GM21737 (cell line): ENCODE data around the gene RTN4R.

Experiments
- ATAC-seq: cut with Tn5 transposase; IDR thresholded peaks from one replicate; pipeline ENCODE4 v1.9.1; 2021; ENCODE audit warnings: mild to moderate bottlenecking, moderate library complexity; ENCODE audit not compliant: unreplicated experiment

The RTN4R gene

GRCh38 chr22:20231514-20232236 lies 36.4 kb downstream of the RTN4R start:
- ATAC-seq, result no peak

DNA sequence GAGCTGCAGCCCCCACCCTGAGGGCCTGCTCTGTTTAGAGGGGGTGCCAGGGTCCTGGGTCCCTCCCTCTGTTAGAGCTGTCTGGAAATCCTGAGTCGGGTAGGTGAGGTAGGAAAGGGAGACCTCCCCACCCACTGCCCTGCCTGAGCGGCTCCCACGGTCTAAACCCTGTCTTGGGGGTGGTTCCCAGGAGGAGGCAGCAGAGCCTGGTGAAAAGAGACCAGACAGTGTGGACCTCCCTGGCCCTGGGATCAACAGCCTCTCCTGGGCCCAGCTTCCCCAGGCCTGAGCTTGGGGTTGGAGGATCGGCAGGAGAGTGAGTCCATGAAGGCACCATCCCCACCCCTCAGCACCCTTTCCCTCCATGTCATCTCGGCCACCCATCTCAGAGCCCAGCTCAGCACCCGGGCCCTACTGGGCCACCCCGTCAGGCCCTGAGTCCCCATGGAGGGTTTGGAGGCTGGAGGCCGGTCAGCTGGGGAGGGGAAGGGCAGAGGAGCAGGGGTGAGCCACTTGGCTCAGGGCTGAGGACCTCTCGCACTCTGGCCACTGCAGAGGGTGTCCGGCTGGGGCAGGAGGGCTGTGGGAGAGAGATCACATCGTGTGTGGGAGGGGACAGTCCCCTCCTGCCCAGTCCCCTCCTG lies 37.2 kb downstream of the RTN4R start:
- no peak for ATAC-seq

DNA sequence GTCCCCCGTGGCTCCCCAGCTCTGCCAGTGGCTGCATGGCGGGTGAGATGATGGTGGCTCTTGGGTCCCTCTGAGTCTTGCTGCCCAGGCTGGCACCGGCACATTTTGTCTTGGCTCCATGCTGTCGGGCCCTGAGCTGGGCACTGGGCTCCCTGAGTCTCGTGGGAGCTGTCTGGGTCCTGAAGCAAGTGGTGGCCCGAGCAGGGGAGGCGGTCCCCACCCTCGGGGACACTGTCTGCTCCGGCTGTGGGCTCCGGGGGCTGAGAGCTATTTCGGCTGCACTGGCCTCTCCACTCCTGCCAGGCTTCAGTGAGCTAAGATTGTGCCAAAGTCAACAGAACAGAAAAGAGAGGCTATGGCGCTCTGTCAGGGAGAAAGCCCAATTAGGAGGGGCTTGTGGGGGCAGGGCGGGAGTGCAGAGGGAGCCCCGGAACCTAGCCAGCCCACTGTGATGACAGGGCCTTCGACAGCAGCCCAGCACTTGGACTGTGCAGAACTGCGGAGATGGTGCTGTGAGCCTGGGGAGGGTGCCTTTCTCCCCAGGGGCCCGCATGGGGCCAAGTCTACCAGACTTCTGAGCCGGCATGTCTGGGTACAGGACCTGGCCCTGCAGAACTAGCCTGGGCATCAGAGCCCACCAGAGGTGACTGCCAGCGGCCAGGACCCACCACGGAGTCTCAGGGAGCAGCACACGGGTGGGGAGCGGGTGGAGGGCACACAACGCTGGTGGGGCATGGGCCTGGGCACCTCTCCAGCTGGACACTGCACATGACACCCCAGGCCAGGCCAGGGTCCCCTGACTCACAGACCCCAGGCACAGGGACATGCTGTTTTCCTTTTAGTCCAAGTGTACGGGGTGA lies 38.0 kb downstream of the RTN4R start:
- ATAC-seq, result no peak

DNA sequence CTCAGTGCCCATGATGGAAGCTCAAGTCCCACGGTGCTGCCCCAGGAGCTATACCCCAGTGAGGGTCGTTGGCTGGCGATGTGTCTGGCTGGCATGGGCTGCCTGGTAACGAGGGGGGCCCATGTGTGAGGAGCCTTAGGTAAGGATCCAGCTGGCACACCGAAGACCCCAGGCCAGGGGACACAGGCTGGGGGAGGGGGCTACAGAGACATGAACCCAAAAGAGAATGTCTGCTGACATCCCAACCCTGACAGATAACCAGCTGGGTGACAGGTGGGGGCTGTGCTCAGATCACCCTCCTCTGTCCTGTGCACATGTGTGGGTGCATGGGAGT lies 39.2 kb downstream of the RTN4R start:
- no peak for ATAC-seq

GRCh38 chr22:20228055-20228938 lies 39.8 kb downstream of the RTN4R start:
- no peak for ATAC-seq

DNA sequence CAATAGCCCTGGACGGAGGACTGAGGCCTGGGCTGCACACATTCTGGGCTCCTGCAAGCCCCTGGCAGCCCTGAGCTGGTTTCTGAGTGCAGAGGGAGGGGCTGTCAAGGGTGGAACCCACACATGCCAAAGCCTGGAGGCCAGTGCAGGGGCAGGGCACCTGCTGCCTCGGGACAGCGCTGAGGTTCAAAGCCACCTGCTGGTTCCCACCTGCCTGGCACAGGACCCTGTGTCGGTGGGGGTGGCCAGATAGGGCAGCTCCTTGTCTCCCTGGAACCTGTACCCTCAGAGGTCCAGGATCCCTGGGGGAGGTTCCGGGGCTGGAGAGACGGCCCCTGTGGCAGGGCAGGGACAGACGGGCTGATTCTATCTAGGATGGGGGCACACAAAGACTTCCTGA lies 40.8 kb downstream of the RTN4R start:
- no peak for ATAC-seq

- ATAC-seq, result no peak
Observed at GRCh38 chr22:20226760-20227350, 41.3 kb downstream of the RTN4R start.

DNA sequence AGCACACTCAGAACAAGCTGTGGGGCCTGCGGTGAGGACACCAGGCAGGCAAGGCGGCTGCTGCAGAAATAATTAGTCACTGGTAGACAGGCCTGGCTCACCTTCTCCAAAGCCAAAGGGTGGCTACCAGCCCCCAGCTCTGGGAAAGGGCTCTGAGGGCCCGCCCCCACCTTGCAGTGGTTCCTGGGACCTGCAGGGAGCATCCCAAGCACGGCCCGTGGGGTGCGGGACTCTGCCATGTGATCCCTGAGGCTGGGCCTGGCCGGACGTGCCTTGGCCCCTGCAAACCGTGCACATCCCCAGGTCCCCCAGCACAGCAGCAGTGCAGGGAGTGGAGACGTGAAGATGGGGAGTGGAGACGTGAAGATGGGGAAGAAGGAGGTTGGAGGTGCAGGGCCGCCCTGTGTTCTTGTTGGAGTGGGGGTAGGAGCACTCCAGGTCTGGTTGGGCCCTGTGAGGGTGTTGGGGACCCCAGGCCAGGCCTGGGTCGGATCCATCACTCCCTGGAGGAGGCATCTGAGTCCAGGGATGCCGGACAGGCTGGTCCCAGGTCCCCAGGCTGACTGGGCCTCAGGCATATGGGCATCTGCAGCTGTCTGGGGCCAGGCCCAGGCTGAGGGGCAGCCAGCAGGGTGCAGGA lies 41.9 kb downstream of the RTN4R start:
- ATAC-seq, result no peak

DNA sequence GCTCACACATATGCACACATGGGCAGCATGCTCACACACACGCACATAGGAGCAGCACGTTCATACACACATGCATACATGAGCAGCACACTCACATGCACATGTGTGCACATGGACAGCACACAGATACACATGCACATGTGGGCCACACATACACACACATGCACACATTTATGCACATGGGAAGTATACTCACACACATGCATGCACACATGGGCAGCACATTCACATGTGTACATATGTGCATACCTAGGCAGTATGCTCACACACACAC lies 42.5 kb downstream of the RTN4R start:
- ATAC-seq, result no peak

GRCh38 chr22:20224917-20225692 lies 43.0 kb downstream of the RTN4R start:
- no peak for ATAC-seq

DNA sequence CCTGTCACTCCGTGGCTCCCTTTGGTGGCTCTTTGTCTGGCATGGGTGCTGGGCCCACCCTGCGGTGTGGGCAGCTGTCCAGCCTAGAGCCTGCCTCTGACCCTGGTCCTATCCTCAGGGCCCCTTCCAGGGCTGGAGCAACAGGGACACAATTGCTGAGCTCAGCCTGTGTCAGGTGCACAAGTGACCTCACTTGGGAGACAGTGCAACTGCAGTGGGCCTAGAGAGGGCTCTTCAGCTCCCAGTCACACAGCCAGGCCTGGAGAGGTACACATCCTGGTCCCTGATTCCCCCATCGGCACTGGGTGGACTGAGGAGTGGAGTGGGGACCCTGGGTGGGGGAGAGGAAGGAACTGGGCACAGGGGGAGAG lies 43.9 kb downstream of the RTN4R start:
- ATAC-seq, result no peak

- no peak for ATAC-seq
Observed at GRCh38 chr22:20223421-20224255, 44.5 kb downstream of the RTN4R start.

DNA sequence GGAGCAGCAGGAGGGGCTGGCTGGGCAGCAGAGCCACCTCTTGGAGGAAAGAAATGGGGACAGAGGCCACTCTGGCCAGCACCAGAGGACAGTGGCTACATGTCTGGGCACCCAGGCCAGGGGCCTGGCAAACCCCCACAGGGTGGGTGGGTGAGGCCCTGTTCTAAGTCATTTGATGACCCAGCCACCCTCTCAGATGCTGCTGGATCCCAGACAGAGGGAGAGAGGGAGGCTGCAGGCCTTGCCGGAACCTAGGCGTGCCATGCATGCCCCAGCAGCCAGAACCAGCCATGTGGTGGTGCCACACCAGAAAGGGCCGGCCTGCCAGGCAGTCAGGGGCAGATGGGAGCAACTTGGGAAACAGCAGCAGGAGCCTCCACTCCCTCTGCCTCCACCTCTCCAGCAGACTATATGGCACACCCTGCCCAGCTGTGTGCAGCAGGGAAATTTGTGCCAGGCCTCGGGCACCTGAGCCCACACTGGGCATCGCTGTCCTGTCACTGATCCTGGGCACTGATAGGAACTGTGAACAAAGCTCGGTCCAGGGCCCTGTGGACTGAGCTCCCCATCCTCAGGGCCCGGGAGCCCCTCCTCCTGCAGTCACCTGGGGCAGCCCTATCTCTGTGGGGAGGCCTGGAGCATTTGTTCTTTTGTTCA lies 45.2 kb downstream of the RTN4R start:
- no peak for ATAC-seq

DNA sequence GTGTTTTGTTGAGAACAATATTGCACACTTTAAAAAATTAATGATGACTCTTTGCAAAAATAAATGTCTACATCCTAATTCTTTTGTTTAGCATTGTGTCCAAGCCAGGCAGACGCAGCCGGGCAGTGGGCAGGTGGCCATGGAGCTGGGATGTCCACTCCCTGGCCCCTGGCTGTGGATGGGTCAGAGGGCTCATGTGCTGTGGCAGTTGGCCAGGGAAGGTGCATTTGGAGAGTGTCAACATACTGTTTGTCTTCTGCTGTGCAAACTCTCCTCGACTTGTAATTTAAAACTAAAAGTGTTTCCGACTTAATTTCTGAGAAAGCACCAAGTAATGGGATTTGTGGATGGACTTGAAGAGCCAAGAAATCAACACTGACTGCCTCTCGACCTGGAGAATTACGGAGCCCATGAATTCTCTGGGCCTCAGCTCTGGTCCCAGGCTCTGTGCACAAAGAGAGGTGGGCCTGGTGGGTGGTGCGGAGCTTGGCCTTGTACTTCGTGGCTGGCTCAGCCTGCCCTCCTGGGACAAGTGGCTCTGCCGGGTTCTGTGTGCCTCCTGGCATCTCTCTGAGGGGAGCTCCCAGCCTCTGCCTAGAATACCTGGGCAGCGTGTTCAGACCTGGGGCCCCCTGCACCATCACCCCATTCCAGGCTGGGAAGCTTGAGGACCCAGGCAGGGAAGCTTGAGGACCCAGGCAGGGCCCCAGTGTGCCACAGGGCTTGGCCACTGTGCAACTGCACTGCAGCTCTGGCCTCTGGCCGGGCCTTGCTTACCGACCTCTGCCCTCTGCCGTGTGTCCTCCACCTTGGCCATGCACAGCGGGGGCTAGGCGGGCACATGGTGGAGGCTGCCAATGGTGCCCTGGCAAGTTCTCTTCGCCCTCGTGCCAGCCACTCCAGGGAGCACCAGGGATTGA lies 46.4 kb downstream of the RTN4R start:
- no peak for ATAC-seq

DNA sequence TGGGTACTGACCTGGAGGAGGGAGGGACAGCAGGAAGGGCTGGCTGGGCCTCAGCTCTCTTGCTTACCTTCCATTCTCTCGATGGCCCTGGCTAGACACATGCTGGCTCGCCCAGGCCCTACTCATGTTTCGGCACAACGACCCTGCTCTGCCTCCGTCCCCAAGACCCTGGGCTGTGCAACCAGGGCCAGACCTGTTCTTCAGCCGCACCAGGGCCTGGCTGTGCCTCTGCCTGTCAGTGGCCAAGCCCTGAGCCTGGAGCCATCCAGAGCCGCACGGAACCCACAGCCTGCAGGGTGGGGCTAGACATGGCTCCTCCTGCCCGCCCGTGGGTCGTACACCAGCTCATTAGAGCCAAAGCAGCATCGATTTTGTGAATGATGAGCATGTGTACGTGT lies 47.5 kb downstream of the RTN4R start:
- ATAC-seq, result no peak

- no peak for ATAC-seq
Observed at GRCh38 chr22:20219667-20220628, 48.2 kb downstream of the RTN4R start.
